ENCODE measurements around the gene MXRA5.
"Not testable (repeated sequence)": the region's sequence is repeated elsewhere in the genome, so short reads cannot be mapped to it uniquely, and the experiment has no call there.

MXRA5 gene

DNA sequence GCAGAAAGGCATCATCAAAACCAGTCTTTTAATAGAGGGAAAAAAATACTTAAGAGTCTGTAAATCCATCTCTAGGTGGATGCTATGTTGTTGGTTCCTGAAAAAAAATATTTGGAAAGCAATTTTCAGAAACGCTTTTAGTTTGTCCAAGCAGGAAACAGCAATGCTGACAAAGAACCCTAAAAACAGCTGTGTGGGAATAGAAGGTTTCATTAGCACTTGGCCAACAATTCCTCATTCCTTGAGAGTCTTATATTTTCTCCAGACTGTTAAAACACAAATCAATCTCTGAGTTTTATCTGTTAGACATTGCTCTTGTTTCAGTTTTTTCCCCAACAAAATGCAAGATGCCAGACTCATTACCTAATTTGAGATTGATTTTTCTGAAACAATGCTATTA is 6.4 kb downstream of the MXRA5 start:
- DNase-seq = no peak

DNA sequence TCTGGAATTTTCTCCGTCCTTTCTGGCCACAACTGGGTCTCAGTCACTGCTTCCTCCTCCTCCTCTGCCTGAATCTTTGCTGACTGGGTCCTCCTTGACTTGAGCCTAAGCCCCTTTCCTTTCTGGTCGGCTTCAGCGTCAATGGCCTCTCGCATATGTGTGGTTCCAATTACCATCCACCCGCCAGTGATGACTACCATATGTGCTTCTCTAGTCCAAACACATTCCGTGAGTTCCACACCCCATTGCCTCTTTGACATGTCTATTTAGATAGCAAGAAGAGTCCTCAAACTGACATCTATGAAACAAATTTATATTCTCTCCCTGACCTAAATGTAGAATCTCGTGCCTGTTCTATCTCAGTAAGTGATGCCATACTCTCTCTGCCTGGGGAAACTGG is 19.8 kb downstream of the MXRA5 start:
- no peak for DNase-seq

- no peak for DNase-seq
Observed at GRCh38 chrX:3320471-3321046, 25.9 kb downstream of the MXRA5 start.

DNA sequence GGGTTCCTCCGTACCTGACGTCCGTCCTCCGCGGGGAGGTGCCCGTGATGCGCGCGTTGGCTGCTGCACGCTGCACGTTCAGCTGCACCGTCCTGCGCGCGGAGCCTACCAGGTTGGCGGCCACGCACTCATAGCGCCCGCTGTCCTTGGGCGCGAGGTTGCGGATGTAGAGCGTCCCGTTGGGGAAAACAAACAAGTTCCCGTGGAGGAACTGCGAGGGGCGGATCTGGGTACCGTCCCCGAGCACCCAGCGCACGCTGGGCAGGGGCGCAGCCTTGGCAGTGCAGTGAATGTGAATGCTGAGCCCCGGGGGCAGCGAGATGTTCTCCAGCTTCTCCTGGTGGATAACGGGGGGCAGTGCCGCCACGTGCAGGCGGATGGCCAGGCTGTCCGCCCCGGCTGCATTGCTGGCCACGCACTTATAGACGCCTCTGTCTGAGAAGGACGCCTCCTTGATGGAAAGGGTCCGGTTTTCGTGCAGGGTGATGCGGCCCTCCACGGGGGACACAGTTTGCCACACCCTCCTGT is 29.2 kb downstream of the MXRA5 start:
- DNase-seq = no peak

DNA sequence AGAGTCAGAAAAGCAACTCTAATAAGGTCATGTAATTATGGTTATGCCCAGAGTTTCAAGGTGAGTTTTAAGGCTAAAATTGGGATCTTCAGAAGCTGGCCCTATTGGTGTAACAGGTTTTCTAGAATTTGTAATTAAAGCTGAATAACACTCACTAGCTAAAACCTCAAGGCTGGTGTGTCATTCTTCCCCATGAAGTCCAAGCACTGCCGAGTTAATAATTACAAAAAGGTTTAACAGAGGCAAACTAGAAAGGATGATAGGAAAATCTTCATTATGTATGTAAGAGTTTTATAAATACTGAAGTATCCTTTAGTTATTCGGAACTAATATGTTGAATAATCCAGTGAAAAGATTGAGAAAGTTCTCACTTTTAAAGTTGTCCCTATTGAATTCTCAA is 34.3 kb downstream of the MXRA5 start:
- DNase-seq = no peak

GRCh38 chrX:3307881-3308280 is 38.6 kb downstream of the MXRA5 start:
- no peak for DNase-seq

- no peak for DNase-seq
Observed at GRCh38 chrX:3299636-3300035, 46.8 kb downstream of the MXRA5 start.

- no peak for DNase-seq
Observed at GRCh38 chrX:3295731-3296130, 50.7 kb downstream of the MXRA5 start.

DNA sequence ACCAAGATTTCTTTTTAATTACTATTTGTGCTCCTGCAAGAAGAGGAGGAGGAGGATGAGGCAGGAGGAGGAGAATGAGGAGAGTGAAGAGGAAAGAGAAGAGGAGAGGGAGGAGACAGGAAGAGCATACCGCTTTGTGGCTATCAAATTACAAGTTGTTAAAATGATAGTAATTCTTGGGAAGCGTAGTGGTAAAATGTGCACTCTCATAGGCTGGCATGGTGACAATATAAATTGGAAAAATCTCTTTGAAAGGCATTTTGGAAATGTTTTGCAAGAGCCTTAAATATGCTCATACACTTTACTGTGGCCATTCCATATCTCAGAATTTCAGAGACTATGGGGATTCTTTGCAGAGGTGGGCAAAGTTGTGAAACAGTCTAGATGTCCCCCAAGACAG is 53.2 kb downstream of the MXRA5 start:
- no peak for DNase-seq

GRCh38 chrX:3290561-3290960 is 55.9 kb downstream of the MXRA5 start:
- no peak for DNase-seq

DNA sequence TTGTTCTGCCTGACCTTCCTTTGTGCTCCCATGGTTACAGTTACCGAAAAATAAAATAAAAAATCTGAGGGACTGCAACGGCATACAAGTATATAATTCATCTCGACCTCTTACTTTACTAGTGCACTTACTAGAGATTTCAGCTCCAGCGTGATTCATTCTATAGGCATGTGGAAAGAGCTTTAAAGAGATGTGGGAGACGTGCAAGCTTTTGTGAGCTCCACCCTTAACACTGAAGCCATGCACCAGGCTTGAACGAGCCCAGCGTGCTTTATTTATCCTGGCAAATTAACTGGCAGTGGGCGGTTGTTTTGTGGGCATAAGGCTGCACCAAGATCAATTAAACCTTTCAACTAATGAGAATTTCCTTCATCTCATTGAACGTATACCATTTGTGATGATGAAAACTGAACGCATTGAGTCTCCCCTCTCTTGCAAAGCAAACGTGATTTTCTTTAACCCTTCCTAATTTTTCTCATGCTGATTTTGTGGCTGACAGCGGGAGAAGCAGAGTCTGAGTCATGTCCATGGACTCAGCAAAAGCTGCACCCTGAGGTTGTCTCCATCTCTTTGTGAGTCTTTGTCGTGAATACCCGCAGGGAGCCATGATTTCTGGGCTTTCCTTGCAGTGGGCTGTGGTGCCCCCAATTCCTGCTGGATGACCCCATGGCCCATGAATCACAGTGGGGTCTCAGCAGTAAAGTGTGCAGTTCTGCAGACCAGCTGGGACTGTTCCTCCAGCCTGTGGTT is 60.1 kb downstream of the MXRA5 start:
- DNase-seq = no peak

DNA sequence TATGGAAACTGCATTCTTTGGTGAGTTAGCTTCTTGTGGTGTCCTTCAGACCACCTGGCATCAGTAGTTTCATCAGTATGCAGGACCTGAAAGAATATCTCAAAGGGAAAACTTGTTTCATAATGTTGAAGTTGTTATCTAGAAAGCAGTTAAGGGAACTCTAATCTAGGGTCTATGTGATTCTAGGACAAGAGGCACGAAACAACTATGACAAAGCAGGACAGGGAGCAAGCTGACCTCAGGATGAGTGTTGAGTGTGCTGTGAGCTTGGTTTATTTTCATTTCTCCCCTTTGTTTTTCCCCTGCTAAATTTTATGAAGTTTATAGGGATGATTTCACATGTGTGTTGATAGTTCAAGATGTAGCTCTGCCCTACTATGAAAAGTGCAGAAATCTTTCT is 65.7 kb downstream of the MXRA5 start:
- no peak for DNase-seq

DNA sequence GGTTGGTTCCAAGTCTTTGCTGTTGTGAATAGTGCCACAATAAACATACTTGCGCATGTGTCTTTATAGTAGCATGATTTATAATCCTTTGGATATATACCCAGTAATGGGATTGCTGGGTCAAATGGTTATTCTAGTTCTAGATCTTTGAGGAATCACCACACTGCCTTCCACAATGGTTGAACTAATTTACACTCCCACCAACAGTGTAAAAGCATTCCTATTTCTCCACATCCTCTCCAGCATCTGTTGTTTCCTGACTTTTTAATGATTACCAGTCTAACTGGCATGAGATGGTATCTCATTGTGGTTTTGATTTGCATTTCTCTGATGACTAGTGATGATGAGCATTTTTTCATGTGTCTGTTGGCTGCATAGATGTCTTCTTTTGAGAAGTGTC is 72.8 kb downstream of the MXRA5 start:
- not testable (repeated sequence) for DNase-seq

DNA sequence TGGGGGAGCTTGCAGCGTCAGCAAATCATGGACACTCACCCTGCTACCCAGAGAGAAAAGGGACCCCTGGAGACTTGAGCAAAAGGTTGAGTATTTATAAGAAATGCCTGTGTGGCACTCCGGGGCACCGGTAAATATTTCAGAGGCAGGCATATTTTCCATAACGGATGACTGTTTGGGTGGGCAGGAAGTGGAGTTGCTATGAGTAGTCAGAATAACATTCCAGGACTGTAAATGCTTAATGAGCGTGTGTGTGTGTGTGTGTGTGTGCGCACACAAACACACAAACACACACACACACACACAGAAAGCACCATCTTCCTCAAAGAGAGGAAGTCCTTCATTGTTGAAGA is 74.6 kb downstream of the MXRA5 start:
- DNase-seq = no peak

- DNase-seq = no peak
Observed at GRCh38 chrX:3271183-3271833, 75.1 kb downstream of the MXRA5 start.

GRCh38 chrX:3268829-3269228 is 77.6 kb downstream of the MXRA5 start:
- no peak for DNase-seq

DNA sequence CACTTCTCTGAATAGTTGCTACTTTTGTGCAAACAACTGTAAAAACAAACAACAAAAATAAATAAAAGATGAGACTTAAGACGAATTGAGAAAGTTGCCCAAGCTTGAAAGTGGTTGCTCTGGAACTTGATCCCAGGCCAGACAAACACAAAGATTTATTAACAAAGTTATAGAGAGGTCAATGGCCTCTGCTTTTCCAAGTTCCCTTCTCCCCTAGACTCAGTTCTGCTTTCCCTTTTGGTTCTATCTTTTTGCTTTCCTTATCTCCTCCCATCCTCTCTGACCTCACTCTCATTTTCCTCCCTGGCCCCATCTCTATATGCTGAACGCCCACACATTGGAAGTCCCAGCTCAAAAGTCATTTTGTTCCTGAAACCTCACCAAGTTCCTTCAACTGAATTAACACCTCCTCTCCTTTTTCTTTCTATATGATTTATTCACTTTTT is 82.7 kb downstream of the MXRA5 start:
- DNase-seq = no peak

DNA sequence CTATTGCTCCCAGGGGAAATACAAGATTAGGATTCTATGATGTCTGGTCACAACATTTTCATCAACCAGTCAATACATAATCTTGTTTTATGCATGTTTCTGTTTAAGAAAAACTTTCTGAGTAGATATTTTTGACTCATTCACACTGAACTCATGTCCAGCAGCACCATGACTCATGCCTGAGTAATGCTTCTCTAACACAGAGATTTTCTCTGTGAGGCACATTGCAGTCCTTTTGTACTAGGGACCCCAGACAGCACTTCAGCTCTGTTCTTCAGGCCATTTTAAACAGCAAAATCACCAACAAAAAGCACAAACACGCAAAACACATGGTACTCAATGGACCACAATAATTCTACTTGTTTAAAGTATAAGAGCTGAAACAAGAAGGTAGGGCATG is 83.6 kb downstream of the MXRA5 start:
- DNase-seq = no peak
